HG03108 (cell line): Measurements from ENCODE around the gene SPSB2.
A peak's percentile ranks its signal among the peaks of the same experiment; 100 is the strongest.

Experiments
- ATAC-seq: cut with Tn5 transposase; IDR thresholded peaks from one replicate; pipeline ENCODE4 v1.9.1; 2021; ENCODE audit warnings: moderate library complexity; ENCODE audit not compliant: unreplicated experiment

The SPSB2 gene

GRCh38 chr12:6853626-6854025 lies 19.5 kb downstream of the SPSB2 start:
- no peak for ATAC-seq

DNA sequence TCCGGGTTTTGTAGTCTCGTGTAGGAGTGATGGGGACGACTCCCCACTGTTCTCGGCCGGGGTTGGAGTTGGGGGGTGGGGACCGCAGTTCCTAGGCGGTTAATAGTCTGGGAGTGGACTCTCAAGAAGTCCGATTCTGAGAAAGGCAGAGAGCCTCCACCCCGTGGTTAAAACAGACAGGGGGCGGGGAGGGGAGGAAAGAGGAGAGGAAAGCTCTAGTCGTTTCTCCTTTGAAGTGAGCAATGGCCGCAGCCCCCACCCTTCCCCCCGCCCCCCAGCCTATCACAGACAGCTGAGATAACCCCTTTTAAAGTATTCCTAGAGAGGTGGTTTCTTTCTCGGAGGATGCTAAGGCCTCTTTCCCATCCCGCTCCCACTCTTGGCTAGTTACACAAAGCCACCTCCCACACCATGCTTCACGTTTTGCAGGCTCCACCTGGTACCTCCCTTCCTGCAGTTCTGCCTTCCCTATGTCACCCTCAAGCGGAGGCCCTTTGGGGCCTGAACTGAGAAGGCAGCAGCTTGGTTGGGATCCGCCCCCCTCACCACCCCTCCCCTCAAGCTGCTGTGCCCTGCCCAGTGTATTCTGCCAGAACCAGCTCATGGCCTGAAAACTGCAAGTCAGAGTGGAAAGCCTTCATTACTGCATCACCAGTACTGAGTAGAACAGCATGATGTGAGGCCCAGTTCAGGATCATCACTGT lies 20.3 kb downstream of the SPSB2 start:
- no peak for ATAC-seq

- peak; percentile 68 for ATAC-seq
Observed at GRCh38 chr12:6851921-6852650, 21.0 kb downstream of the SPSB2 start, which contains the start of gene USP5. USP5 (plus strand) TSS chr12:6852150; CDS start chr12:6852180, 30 bp downstream.

DNA sequence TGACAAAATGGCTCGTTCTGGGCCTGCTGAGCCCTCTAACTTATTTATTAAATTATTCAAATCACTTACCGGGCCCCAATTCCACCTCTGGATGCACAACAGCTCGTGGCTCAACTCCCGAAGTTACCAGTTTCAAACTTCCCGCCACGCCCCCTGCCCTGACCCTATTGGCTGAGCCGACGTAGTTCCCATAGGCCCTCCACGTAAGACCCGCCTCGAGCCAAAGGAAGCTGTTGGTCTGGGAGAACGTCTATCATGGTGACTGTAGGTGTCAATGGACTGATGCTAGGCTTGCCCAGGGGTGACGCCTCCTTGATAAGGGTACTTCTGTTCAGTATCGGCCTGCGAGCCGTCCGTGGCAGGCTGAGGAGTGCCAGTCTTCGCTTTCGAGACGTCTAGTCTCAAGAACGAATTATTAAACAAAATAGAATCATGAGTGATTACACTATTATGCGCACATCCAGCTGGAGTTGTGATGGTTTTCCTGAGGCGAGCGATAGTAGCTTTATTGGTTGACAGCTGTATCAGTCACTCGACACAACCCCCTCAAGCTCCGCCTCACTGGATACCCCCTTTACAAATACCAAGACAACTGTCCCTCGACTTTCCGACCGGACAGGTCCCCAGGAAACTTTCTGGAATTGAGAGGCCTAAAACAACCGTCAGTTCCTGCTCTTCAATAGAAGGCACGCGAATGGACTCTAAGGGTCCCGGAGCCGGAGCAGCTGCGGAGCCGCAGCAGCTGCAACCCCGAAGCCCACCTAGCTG lies 21.8 kb downstream of the SPSB2 start, which contains the start of gene CDCA3:
Gene CDCA3 (minus strand): TSS at position 134 of the 768 bp plus-strand sequence. CDS start 334 bp downstream, outside the sequence.
- ATAC-seq: peak; percentile 51

DNA sequence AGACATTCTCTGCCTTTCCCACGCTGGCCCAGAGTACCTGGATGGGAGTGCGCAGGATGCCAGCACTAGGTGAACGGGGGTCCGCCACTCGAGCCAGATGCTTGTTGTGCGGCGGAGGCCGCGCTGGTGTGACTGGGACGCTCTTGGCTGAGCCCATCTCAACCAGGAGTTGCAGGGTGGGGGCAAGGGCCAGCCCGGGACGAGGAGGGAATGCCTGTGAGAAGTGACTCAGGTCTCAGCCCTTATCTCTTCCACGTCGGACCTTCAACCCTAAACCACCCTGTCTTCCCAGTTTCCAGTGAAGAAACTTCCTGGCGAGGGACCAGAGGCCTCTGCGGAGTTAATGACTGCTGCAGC lies 22.3 kb downstream of the SPSB2 start:
- no peak for ATAC-seq

GRCh38 chr12:6849976-6850560 lies 23.0 kb downstream of the SPSB2 start:
- no peak for ATAC-seq

DNA sequence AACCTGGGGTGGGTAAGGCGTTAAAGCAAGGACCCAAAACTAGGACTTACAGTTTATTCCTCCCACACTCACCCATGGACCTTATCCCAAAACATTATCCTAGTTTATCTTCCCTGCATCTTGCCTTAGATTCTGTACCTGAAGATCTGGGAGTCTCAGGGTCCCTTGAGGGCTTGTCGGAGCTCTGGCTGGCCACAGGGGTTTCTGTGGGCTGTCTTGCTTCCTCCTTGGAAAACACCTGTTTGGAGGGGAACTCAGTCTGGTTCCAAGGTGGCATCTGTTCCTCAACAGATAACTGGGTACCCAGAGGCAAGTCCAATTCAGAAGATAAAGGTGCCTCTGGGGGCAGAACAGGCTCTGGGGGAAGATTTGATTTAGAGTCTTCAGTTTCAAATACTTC lies 23.7 kb downstream of the SPSB2 start:
- ATAC-seq: no peak

DNA sequence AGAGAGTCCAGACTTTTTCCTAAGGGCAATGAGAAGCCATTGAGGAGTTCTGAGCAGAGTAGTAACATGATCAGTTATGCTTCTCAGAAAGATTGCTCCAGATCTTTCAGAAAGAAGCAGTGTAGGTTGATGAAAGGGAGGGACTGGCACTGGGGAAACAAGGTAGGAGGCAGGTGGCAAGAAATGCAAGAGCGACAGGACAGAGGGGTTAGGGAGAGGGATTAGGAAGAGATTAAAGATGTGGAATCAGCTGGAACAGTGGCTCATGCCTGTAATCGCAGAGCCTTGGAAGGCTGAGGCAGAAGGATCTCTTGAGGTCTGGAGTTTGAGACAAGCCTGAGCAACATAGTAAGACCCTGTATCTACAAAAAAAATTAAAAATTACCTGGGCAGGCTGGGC lies 25.4 kb downstream of the SPSB2 start:
- ATAC-seq: no peak

DNA sequence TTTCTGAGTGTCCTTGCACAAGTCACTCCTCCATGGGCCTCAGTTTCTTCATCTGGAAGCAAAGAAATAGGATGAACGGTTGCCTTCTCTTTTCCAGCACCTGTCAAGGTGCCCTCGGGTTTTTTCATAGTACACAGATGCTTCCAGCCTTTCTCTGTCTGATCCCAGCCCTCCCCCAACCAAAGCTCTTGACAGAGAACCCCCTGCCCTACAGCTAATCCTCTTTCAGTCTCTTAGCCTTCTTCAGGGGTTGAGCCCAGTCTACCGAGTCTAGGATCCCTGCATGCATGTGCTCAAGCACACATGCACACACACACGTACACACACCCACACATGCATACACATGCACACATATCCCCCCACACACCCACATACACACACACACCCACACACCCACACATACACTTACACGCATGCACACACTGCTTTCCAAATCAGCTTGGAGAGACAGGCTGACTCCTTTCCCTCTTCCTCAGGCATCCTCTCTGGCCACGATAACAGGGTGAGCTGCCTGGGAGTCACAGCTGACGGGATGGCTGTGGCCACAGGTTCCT lies 26.7 kb downstream of the SPSB2 start:
- no peak for ATAC-seq

DNA sequence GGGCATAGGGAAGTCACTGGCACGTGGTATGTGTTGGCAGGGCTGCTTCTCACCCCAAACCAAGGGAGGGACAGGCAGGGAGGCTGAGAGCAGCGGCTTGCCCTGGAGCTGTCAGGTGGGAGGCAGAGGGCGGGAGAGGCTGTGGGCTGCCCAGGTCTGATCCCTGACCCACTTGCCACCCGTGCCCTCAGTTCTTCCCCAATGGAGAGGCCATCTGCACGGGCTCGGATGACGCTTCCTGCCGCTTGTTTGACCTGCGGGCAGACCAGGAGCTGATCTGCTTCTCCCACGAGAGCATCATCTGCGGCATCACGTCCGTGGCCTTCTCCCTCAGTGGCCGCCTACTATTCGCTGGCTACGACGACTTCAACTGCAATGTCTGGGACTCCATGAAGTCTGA lies 27.7 kb downstream of the SPSB2 start:
- ATAC-seq: no peak

DNA sequence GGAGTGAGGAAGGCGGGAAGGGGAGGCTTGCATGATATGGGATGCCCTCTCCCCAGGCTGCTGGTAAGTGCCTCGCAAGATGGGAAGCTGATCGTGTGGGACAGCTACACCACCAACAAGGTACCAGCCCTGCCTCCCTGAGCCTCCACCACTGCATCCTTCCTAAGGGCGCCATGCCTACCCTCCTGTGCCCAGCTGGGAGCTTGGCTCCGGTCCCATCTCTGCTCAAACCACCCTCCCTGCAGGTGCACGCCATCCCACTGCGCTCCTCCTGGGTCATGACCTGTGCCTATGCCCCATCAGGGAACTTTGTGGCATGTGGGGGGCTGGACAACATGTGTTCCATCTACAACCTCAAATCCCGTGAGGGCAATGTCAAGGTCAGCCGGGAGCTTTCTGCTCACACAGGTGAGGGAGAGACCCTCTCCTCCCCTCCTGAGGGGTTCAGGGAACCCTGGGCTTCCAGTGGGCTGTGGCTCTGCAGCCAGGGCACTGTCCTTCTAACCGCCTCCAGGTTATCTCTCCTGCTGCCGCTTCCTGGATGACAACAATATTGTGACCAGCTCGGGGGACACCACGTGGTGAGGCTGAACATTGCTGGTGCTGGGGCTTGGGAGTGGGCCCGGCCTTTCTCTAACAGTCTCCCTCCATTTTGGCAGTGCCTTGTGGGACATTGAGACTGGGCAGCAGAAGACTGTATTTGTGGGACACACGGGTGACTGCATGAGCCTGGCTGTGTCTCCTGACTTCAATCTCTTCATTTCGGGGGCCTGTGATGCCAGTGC lies 29.8 kb downstream of the SPSB2 start:
- ATAC-seq: no peak

DNA sequence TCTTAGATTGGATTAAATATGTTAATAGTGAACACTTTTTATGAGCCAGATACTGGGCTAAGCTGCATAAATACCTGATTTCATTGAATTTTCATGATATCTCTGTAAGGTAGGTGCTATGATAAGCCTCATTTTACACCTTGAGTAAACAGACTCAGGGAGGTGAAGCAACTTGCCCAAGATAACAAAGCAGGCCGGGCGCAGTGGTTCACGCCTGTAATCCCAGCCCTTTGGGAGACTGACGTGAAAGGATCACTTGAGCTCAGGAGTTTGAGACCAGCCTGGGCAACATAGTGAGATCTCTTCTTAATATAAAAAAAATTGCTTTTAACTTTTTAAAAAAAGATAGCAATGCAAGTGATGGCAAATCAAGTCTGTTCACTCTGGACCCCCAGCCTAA lies 31.0 kb downstream of the SPSB2 start:
- ATAC-seq: no peak

DNA sequence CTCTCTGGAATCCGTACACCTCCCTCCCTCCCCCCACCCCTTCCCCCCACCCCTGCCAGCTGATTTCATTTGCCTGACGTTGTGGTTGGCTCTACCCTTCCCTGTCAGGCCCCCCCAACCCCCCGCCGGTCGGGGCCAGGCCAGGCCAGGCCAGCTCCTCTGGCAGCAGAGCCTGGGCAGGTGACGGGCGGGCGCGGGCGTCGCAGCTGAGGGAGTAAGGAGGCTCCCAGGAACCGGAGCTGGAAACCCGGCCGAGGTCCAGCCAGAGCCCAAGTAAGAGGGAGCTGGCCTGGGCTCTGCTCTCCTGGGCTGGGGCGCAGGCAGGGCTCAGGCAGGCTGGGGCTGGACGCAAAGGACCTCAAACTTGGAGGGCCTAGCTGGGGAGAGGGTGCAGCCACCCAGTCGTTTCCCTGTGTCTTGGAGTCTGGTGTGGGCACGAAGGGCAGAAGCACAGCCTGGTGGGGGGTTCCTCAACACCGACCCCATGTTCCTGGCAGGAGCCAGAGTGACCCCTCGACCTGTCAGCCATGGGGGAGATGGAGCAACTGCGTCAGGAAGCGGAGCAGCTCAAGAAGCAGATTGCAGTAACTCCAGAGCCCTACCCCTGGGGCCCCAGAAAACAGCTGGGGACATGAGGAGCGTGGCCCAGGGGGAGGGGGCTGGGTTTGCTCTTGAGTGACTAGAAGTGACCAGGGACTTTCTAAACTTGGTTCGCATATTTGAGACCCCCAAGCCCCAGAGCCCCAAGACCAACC lies 32.2 kb downstream of the SPSB2 start, which contains the start of gene GNB3:
Gene GNB3 (plus strand): TSS at position 165 of the 755 bp plus-strand sequence. CDS start 363 bp downstream, at position 528.
- no peak for ATAC-seq

DNA sequence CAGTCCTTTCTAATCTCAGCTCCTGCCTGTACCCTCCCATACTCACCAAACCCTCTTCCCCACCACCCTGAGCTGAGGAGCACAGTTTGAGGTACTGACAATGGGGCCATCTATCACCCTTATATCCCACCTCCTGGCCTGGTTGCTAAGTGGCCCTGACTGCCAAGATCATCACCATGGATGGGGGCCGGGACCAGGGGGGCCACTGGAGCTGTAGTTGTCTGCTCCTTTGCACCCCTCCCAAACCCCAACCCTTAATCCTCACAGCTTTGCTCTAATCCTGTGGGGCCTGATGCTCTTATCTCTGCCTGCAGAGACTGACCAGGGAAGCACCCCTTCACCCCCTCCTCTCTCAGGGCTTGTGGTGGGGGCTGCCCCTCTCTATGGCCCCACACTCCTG lies 32.8 kb downstream of the SPSB2 start:
- ATAC-seq: no peak

DNA sequence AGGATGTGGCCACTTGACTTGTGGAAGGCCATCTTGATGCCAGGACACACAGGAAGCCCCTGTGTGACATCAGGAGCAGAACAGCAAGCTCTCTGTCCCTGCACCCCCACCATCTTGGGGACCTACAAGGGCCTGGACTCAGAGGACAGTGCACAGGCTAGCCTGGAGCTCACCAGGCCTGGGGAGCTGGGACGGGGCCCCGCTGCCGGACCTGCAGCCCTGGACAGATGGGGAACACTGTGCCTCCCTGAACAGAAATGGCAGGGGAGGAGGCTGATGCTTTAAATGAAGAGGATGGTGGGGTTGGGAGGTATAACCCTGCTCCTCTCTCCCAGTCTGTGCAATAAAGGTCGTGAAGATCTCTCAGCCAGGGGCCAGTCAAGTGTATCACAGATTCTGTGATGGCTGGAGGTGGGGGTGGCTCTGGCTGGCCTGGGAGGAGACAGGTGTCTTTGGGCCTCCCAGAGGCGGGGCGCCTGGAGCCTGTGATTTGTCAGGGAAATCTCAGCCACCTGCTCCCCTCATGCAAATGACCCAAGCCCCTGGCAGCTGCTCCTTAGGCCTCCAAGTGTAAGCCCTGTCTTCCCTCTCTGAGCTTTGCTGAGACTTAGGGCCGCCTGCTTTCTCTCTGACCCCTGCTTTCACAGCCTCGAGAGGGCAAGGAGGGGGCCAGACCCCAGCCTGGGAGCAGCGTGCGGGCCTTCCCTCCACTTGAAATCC lies 33.5 kb downstream of the SPSB2 start:
- no peak for ATAC-seq

- no peak for ATAC-seq
Observed at GRCh38 chr12:6838854-6839253, 34.2 kb downstream of the SPSB2 start.

DNA sequence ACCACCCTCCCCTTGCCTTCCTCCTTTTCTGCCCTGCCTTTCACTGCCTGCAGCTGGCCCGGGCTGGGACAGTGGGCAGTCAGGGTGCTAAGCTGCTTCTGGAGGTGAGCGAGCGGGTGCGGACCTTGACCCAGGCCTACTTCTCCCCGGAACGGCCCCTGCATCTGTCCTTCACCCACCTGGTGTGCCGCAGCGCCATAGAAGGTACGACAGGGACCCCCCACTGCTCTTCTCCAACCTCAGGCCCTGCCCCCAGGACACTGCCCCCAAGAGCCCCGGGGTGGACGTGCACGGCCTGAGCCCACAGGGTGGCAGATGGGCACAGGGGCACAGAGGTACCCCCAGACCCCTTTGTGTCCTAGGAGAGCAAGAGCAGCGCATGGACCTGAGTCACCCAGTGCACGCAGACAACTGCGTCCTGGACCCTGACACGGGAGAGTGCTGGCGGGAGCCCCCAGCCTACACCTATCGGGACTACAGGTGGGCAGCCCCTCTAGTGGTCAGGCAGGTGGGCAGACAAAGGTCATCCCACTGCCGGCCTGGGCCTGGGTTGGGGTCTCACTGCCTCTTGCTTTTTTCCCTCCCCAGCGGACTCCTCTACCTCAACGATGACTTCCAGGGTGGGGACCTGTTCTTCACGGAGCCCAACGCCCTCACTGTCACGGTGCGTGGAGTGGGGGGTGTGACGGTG lies 35.6 kb downstream of the SPSB2 start:
- ATAC-seq: no peak

DNA sequence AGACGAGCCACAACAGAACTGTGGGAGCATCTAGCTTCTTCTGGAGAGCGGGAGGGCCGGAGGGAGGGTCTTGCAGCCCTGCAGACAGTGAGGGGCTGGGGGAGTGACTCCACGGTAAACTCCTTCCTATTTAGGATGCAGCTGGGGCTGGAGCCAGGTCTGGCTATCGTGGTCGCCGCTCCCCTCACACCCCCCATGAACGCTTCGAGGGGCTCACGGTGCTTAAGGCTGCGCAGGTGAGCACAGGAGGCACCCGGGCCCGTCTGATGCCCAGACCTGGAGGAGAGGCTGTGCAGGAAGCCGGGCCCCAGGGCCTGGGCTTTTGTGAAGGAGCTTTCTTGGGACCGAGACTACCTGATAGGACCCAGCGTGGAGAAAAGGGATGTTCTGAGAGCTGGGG lies 36.3 kb downstream of the SPSB2 start:
- ATAC-seq: no peak
